ENCODE measurements around the gene MSH3.
"Not testable (repeated sequence)": the region's sequence is repeated elsewhere in the genome, so short reads cannot be mapped to it uniquely, and the experiment has no call there.

MSH3 gene

DNA sequence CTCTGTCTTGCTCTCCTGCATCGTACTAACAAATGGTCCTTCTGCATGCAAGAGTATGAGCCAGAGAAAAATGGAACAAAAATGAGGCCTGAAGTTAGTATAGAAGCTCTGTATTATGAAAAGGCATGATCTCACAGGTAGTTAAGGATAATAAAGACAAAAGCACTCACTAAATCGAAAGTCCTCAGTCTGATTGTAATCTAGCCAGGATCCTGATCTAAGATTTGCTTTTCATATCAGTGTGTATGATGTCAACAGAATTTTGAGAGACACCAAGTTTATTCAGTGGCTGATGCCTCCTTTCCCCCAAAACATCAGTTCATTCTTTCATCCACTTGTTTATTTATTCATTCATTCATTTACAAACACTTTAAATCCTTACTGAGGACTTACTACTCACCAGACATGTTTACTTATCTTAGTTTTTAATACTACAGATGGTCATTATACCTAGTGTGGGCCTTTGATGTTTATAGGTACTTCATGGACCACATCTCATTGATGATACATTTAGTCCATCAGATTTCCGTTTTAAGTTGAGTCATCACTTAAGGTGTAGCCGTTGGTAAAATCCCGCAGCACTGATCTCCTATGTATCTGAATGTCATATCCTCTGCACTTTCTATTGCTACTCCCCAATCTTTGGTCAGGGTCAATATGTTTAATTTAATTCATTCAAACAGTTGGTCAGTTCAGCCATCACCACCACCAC is 105.6 kb downstream of the MSH3 start:
- no peak for DNase-seq

- no peak for DNase-seq
These were observed 106.2 kb downstream of the MSH3 start for GRCh38 chr5:80760680-80761079.

DNA sequence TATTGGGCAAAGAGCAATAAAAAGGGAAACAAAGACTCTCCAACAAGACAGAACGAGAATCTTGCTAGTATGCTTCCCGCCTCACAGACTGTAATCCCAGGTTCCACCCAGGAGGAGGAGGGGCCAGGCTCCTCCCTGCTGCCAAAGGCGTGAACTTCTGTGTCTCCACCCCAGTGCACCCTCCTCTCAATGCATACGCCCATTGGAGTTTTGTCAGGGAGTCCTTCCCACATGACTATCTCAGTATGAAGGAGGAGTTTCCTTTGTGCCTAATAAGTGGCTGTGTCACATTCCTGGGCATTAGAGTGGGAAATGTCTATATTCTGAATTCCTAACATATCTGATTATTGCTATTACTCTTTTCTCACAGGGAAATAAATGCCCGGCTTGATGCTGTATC is 106.7 kb downstream of the MSH3 start:
- no peak for DNase-seq

GRCh38 chr5:80761966-80762365 is 107.5 kb downstream of the MSH3 start:
- no peak for DNase-seq

DNA sequence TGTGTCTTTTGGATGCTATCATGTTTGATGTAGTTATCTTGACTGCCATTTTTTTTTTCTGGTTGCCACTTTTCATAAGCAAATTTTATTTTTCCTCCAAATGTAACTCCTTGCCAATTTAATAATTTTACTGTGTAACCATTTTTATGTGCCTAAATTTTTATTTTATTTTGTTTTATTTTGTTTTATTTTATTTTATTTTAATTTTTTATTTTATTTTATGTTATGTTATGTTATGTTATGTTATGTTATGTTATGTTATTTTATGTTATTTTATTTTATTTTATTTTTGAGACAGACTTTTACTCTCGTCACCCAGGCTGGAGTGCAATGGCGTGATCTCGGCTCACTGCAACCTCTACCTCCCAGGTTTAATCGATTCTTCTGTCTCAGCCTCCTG is 108.1 kb downstream of the MSH3 start:
- DNase-seq: no peak

DNA sequence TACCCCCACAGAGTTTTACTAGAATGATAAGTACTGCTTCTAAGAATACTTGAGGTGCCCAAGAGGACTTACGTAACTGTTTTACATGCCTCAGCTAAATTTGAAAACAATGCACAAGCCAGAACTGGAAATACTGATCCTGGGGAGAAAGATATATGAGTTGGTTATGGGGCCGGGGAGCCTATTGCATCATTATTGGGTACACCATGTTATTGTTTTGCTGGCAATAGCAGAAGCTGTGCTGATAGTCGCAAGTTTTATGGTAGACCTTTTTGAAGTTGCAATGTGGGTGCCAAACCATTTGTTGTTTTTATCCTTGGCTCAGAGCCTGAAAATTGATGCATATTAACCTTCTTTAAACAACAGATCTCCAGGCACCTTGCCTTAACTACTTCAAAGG is 108.8 kb downstream of the MSH3 start:
- no peak for DNase-seq

DNA sequence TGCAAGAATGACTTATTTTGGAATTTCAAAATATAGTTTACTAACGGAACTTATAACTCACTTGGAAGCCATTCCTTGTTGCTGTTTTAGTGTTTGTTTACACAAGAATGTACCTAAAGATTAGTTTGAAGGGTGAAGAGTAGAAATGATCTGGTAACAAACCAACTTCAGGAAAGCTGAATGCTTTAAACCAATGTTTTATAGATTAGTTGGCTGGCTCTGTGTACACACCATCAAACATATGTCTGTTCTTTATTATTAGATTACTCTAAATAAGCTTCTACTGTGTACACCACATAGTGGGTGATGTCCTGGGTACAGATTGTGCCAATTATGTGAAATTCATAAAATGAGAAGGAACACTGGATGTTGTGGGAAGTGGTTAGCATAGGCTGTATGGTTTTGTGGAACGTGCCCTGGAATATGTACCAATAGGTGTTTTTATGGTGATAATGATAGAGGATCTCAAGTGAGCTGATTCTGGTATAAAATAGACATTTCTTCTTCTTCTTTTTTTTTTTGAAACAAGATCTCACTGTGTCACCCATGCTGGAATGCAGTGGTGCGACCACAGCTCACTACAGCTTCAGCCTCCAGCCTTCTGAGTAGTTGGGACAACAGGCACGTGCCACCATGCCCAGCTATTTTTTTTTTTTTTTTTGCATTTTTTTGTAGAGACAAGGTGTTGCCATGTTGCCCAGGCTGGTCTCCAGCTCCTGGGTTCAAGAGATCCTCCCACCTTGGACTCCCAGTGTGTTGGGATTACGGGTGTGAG is 109.6 kb downstream of the MSH3 start:
- DNase-seq: no peak

DNA sequence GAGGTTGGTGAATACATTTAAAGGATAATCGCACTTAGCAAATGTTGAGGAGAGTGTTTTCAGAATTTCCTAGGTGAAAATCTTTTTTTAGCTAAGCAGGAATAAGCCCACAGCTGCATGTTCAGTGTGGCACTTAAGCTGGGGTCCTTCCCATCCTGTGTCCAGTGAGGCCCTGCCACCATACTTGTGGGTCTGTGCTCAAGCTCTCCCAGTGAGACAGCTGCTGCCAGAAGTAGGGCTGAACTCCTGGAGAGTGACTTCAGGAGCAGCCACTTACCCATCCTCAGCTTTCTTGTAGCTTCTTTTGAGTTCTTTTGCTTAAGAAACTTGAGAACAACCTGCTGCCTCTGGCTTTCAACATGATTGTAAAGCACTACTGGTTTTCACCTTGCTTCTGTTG is 110.3 kb downstream of the MSH3 start:
- DNase-seq: no peak

- DNase-seq: no peak
These were observed 123.2 kb downstream of the MSH3 start for GRCh38 chr5:80777347-80778287.

GRCh38 chr5:80780024-80780423 is 125.6 kb downstream of the MSH3 start:
- no peak for DNase-seq

- no peak for DNase-seq
These were observed 126.4 kb downstream of the MSH3 start for GRCh38 chr5:80780761-80781285.

DNA sequence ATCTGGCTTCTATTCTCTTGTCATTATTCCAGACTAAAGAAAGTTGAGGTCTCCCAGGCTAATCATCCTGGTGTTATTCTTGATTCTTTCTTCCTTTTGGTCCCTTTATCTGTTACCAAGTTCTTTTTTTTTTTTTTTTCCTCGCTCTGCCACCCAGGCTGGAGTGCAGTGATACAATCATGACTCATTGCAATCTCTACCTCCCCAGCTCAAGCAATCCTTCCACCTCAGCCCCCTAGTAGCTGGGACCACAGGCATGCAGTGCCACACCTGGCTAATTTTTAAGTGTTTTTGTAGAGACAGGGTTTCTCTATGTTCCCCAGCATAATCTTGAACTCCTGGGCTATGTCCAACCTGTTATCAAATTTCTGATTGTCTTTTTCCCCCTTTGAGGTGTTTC is 126.9 kb downstream of the MSH3 start:
- no peak for DNase-seq

DNA sequence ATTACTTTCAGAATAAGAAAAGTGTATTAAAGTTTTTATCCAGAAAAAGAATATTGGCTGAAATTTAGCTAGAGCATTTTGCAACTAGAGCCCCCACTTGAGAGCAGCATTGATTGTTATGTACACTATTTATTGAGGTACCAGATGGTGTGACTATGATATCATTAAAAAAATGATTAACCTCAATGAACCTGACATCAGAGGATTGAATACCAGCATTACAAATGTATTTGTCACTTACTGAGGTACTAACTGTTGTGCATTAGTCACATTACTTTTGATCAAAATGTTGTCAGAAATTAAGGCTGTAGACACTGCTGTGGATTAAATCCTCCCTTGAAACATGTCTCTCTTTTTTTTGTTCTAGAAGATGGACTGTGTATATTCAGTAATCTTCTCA is 128.2 kb downstream of the MSH3 start:
- DNase-seq: no peak

GRCh38 chr5:80783751-80784150 is 129.3 kb downstream of the MSH3 start:
- DNase-seq: not testable (repeated sequence)

DNA sequence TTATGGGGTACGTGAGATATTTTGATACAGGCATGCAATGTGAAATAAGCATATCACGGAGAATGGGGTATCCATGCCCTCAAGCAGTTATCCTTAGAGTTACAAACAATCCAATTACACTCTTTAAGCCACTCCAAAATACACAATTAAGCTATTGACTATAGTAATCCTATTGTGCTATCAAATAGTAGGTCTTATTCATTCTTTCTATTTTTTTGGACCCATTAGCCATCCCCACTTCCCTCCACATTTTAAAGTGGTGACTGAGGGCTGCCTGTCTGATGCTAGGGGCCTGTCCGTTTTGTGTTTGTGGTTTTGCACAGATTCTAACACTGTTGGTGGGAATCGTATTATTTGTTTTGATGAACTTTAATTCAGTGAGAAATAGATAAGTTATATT is 130.0 kb downstream of the MSH3 start:
- no peak for DNase-seq

DNA sequence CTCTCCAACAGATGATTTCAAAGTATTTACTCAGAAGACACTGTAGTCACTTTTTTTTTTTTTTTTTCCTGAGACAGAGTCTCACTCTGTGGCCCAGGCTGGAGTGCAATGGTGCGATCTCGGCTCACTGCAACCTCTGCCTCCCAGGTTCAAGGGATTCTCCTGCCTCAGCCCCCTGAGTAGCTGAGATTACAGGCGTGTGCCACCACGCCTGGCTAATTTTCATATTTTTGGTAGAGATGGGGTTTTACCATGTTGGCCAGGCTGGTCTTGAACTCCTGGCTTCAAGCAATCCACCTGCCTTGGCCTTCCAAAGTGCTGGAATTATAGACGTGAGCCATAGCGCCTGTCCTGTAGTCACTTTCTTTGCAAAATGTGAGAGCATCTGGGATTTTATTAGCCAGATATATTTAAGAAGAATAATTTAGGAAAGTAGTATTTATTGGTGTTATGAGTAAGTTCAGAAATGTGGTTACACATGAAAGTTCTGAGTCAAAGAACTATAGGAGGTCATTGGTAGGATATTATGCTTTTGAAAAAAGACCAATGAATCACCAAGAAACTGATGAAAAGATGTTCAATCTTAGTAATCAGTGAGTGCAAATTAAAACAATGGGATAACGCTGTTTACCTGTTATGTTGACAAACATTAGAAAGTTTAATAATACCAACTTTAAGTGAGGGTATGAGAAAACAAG is 135.0 kb downstream of the MSH3 start:
- not testable (repeated sequence) for DNase-seq

- no peak for DNase-seq
These were observed 136.2 kb downstream of the MSH3 start for GRCh38 chr5:80790698-80791097.

- no peak for DNase-seq
These were observed 138.9 kb downstream of the MSH3 start for GRCh38 chr5:80793354-80793753.

DNA sequence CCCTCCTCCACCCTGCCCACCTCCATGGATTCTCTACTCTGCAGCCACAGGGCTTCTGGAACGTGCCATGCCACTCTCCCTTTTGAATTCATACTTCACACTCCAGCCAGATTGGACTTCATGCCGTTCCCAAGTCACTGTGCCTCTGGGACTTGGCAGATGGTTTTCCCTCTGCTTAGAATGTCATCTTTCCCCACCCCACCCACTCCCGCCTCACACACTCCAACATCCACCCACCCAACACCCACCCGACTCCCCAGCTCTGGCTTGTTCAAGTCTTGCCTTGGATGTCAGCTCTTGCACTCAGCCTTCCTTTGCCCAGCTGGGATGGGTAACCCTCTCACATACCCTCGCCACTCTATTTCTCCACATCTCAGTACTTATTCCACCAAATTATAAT is 142.4 kb downstream of the MSH3 start:
- no peak for DNase-seq

DNA sequence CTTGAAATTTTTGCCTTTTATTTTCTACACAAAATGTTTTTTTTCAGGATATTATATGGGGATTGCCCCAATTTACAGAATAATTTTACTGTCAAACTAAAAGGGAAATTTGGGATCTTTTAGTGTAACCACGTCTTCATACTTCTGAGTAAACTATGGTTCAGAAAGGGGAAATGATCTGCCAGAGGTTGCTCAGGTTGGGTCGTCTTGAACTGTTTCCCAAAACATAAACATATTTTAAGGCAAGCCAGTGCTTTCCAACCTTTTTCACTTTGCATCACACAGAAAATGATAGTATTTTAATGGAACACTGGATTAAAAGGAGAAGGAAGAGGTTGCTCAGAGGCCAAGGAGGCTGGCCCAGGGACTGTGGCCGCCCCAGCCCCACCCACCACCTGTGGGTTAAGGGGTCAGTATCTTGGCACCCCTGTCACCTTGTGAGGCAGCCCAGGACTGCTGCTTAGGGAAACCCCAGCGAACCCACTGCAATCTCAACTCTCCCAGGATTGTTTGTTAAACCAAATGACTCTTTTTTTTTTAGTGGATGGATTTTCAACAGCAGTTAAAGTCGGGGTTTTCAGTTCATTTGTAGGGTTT is 143.1 kb downstream of the MSH3 start:
- no peak for DNase-seq

- no peak for DNase-seq
These were observed 143.7 kb downstream of the MSH3 start for GRCh38 chr5:80798166-80798565.

DNA sequence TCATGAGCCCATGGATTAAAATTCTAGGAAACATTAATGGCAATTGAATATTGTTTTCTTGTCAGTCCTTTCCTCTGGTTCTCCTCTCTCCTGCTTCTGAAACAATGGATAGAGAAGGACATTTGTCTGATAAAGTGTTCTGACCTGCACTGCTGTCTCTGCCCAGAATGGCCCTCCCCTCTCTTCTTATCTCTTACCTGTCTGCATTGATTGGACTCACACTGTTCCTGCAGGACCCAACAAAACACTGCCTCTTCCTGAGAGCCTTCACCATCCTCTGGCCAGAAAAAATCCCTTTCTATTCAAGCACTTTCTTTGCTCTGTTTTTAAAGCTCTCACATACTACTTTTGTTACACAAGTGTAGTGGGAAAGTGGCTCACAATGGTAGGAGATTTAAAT is 144.2 kb downstream of the MSH3 start:
- DNase-seq: no peak
